Measurements from ENCODE around the gene CASKIN1. TPM values are rescaled to one million over a fixed set of nuclear protein-coding genes. Genes with fewer than 3 reads are reported as not detected.

Gene CASKIN1
- total and polyA plus RNA-seq, 10 of the 15 experiments (the other 5 are each of a cell fraction or from before 2014, with no cell fraction given), result 0.03 to 0.33 (median 0.11) TPM; not detected in 5

DNA sequence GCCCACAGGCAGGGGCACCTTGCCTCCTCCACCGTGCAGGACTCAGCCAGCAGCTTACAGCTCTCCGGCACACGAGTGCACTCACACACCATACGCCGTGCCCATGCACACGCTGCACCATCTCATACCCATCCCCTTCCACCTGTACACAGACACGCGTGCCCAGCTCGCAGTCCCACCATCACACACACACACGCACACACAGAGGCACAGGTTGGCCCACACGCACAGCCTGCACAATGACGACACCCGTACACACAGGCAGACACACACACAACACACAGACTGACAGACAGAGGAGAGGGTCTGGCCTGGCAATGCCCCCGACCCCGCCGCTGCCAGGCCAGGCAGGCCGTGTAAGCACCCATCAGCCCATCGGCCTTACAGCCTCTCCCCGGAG is 12.1 kb downstream of the CASKIN1 start (continued):
- TF ChIP-seq, protein P1, sequence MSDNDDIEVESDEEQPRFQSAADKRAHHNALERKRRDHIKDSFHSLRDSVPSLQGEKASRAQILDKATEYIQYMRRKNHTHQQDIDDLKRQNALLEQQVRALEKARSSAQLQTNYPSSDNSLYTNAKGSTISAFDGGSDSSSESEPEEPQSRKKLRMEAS (IDR thresholded peaks at IDR 0.05; ENCODE audit: low read depth, low read length), result no peak
- no peak for TF ChIP-seq NFIC (IDR thresholded peaks at IDR 0.05; ENCODE audit: low read depth, low read length)
- no peak for TF ChIP-seq SPI1 (IDR thresholded peaks at IDR 0.05; ENCODE audit: borderline replicate concordance, insufficient read depth, low read depth, low read length)
- TF ChIP-seq, protein P2, sequence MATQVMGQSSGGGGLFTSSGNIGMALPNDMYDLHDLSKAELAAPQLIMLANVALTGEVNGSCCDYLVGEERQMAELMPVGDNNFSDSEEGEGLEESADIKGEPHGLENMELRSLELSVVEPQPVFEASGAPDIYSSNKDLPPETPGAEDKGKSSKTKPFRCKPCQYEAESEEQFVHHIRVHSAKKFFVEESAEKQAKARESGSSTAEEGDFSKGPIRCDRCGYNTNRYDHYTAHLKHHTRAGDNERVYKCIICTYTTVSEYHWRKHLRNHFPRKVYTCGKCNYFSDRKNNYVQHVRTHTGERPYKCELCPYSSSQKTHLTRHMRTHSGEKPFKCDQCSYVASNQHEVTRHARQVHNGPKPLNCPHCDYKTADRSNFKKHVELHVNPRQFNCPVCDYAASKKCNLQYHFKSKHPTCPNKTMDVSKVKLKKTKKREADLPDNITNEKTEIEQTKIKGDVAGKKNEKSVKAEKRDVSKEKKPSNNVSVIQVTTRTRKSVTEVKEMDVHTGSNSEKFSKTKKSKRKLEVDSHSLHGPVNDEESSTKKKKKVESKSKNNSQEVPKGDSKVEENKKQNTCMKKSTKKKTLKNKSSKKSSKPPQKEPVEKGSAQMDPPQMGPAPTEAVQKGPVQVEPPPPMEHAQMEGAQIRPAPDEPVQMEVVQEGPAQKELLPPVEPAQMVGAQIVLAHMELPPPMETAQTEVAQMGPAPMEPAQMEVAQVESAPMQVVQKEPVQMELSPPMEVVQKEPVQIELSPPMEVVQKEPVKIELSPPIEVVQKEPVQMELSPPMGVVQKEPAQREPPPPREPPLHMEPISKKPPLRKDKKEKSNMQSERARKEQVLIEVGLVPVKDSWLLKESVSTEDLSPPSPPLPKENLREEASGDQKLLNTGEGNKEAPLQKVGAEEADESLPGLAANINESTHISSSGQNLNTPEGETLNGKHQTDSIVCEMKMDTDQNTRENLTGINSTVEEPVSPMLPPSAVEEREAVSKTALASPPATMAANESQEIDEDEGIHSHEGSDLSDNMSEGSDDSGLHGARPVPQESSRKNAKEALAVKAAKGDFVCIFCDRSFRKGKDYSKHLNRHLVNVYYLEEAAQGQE (IDR thresholded peaks at IDR 0.05; ENCODE audit: low read depth, low read length), result no peak
- no peak for TF ChIP-seq SMAD5 (IDR thresholded peaks at IDR 0.05; ENCODE audit: low read depth)
- TF ChIP-seq PAX8 (IDR thresholded peaks at IDR 0.05), result no peak
- no peak for TF ChIP-seq POU2F2 (IDR thresholded peaks at IDR 0.05; ENCODE audit: borderline replicate concordance, low read depth, low read length)
- TF ChIP-seq, protein P3, sequence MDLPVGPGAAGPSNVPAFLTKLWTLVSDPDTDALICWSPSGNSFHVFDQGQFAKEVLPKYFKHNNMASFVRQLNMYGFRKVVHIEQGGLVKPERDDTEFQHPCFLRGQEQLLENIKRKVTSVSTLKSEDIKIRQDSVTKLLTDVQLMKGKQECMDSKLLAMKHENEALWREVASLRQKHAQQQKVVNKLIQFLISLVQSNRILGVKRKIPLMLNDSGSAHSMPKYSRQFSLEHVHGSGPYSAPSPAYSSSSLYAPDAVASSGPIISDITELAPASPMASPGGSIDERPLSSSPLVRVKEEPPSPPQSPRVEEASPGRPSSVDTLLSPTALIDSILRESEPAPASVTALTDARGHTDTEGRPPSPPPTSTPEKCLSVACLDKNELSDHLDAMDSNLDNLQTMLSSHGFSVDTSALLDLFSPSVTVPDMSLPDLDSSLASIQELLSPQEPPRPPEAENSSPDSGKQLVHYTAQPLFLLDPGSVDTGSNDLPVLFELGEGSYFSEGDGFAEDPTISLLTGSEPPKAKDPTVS (IDR thresholded peaks at IDR 0.05; ENCODE audit: low read depth, low read length), result no peak
